Dermis blood vessel endothelial cell (primary cell): ENCODE data around the gene C1QA. TPM values are rescaled to one million over a fixed set of nuclear protein-coding genes. Genes with fewer than 3 reads are reported as not detected.

Experiments
- DNase-seq: peaks from one replicate; pipeline ENCODE4 v3.0.0; 2010
- total RNA-seq: library from RNA; depleted of rRNA; stranded (reverse); fragments of >200 nt; gene quantifications from 2 replicates; pipeline ENCODE4 v1.2.3, GENCODE V29; 2014

The C1QA gene, protein sequence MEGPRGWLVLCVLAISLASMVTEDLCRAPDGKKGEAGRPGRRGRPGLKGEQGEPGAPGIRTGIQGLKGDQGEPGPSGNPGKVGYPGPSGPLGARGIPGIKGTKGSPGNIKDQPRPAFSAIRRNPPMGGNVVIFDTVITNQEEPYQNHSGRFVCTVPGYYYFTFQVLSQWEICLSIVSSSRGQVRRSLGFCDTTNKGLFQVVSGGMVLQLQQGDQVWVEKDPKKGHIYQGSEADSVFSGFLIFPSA
- total RNA-seq, result not detected in 2 replicates

DNA sequence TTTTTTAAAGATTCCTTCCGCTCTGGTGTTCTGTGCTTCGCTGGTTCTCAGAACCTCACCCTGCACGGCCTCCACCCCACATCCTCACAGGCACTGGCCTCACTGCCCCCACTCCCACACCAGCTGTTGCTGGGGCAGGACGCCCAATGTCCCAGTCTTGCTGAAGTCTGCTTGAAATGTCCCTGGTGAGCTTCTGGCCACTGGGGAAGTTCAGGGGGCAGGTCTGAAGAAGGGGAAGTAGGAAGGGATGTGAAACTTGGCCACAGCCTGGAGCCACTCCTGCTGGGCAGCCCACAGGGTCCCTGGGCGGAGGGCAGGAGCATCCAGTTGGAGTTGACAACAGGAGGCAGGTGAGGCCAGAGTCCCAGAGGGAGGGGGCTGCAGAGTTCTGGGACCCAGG lies at the start of gene C1QA:
TSS of gene C1QA (plus strand) at position 276 of the 400 bp plus-strand sequence. CDS start 989 bp downstream, outside the sequence.
- DNase-seq, result no peak

DNA sequence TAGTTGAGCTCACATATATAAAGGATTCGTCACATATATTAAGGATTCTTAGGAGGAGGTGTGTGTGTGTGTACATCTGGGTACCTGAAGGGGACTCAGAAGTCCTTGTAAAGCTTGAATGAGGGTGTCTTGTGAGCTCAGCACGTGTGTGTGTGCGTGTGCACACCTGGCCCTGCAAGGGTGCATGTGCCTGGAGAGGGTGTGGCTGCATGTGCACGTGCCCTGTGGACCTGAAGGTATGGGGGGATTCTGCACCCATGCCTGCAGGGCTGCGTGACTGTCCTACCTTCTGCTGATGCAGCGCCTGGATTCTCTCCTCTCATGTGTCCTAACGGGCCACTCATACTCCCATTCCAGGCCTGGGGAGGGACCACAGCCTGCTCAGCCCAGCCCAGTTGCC lies 49.2 kb upstream of the C1QA start:
- no peak for DNase-seq

DNA sequence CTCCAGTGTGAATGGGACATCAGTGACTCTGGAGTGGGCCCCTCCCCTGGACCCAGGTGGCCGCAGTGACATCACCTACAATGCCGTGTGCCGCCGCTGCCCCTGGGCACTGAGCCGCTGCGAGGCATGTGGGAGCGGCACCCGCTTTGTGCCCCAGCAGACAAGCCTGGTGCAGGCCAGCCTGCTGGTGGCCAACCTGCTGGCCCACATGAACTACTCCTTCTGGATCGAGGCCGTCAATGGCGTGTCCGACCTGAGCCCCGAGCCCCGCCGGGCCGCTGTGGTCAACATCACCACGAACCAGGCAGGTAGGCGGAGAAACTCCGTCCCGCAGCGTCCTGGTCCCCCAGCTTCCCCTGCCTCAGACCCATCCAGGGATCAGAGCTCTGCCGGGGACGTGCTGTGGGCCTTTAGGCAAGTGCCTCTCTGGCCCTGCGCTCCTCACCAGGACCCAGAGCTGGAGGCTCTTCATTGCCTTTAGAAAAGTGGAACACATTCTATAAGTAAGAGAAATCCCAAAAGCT lies 47.5 kb upstream of the C1QA start:
- no peak for DNase-seq

DNA sequence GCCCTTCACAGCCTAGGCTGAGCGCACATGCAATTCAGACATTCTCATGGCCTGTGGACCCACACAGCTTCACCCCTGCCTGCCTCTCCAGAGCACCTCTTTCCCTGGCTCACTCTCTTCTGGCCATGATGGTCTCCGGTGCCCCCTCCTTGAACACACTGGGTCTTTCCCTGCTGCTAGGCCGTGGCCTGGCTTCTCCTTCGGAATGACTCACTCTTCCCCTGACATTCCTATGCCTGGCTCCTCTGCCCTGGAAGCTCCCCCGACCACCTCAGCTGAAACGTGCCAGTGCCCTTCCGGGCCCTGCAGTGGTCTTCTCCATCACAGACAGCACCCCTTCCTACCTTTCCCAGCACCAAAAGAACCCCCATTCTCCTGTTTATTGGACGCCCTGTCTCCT lies 44.9 kb upstream of the C1QA start:
- DNase-seq, result peak; percentile 8

DNA sequence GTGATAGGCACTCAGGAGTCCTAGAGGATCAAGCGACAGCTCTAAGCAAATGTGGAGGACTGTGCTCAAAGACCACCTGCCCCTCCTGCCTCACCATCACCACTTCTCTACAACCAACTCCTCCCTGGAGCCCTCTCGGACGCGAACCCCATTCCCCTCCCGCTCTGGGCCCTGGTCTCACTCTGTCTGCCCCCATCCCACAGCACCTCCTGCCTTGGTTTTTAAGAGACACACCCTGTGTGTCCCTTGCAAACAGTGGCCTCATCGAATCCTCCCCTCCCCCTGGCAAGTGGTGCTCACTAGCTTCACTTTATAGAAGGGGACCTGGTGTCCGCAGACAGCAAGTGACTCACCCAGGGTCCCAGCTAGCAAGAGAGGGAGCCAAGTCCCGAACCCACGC lies 44.4 kb upstream of the C1QA start:
- DNase-seq, result no peak

DNA sequence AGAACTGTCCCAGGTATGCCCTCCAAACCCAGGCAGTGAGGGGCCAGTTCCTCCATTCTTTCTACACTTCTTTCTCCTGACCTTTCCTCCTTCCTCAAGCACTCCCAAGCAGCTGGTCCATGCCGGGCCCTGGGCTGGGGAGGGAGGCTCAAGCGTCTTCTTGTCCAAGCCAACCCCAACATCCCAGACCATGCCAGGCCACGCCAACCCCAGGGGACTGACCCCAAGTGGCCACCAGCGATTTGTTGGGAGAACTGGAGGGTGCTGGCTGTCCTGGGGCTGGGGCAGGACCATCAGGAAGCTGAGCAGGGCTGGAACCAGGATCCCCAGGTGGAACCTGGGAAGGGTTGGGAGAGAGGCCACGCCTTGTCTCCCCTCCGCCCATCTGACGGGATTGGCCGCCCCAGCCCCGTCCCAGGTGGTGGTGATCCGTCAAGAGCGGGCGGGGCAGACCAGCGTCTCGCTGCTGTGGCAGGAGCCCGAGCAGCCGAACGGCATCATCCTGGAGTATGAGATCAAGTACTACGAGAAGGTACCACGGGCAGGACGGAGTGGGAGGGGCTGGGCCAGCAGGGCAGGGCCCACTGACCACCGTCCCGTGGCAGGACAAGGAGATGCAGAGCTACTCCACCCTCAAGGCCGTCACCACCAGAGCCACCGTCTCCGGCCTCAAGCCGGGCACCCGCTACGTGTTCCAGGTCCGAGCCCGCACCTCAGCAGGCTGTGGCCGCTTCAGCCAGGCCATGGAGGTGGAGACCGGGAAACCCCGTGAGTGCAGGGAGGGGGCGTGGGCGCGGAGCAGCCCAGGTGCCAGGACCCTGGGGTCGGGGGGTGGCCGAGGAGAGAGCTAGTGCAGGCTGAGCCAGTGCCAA lies 43.3 kb upstream of the C1QA start:
- DNase-seq, result no peak

DNA sequence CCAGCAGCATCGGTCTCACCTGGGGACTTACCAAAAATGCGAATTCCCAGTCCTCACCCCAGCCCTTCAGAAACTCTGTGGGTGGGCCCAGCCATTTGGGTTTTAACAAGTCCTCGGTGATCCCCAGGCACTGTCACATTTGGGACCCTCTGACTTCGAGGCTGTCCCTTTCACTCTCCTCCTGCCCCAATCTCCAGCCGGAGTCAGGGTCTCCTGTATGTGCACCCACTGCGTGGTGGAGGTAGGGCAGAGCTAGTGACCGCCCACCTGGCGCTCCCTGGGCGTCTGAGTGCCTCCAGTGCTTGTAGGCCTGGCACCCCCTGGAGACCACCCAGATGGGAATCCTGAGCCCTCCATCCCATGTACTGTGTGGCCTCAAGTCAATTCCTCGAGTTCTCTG lies 42.0 kb upstream of the C1QA start:
- DNase-seq, result no peak

DNA sequence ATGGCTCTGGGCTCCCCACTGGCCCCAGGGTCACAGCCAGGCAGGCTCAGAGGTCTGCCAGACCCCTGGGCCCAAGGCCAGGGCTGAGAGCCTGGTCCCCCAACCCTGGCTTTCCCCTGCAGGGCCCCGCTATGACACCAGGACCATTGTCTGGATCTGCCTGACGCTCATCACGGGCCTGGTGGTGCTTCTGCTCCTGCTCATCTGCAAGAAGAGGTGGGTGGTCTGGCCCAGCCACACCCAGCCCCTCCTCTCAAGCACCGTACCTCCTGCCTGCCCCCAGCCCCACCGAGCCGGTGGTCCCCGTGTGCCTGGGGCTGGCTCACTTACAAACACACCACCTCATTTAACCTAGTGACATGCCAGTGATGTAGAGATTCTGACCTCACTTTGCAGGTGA lies 41.3 kb upstream of the C1QA start:
- DNase-seq, result no peak

DNA sequence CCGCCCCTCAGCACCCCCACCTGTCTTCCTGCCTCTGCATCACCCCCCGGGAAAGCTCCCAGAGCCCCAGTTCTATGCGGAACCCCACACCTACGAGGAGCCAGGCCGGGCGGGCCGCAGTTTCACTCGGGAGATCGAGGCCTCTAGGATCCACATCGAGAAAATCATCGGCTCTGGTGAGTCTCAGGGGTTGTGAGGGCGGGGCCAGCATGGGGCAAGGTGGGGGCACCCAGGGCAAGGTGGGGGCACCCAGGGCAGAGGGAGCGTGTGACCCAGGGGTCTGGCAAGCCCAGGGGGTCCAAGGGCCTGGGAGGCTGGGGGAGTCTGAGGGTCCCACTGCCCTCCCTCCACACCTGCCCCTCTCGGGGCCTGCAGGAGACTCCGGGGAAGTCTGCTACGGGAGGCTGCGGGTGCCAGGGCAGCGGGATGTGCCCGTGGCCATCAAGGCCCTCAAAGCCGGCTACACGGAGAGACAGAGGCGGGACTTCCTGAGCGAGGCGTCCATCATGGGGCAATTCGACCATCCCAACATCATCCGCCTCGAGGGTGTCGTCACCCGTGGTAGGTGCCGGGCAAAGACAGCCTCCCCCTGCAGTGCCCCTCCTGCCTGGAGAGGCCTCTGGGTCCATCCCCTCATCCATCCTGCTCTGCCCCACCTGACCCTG lies 39.0 kb upstream of the C1QA start:
- DNase-seq, result no peak

DNA sequence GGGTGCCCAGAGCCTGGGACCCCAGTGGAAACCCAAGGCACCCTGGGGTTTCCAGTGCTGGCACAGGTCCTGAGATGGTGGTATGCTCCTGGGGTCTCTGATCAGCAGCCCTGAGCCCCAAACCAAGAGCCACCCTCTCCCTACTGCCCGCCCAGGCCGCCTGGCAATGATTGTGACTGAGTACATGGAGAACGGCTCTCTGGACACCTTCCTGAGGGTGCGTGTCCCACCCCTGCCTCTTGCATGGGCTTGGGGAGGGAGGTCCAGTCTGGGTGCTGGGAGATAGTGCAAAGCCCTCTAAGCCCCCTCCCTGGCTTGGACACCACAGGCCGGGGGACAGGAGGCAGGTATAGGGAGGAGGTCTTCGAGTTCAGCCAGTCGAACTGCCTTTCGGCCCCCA lies 38.4 kb upstream of the C1QA start:
- DNase-seq, result no peak

DNA sequence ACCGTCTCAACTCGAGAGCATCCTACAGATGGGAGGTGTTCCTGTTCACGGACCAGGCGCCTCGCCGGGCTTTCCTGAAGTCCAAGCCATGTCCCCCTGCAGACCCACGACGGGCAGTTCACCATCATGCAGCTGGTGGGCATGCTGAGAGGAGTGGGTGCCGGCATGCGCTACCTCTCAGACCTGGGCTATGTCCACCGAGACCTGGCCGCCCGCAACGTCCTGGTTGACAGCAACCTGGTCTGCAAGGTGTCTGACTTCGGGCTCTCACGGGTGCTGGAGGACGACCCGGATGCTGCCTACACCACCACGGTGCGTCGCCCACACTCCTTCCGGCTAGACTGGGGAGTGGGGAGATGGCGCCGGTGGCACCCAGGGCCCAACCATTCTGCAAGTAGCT lies 37.7 kb upstream of the C1QA start:
- DNase-seq, result no peak

DNA sequence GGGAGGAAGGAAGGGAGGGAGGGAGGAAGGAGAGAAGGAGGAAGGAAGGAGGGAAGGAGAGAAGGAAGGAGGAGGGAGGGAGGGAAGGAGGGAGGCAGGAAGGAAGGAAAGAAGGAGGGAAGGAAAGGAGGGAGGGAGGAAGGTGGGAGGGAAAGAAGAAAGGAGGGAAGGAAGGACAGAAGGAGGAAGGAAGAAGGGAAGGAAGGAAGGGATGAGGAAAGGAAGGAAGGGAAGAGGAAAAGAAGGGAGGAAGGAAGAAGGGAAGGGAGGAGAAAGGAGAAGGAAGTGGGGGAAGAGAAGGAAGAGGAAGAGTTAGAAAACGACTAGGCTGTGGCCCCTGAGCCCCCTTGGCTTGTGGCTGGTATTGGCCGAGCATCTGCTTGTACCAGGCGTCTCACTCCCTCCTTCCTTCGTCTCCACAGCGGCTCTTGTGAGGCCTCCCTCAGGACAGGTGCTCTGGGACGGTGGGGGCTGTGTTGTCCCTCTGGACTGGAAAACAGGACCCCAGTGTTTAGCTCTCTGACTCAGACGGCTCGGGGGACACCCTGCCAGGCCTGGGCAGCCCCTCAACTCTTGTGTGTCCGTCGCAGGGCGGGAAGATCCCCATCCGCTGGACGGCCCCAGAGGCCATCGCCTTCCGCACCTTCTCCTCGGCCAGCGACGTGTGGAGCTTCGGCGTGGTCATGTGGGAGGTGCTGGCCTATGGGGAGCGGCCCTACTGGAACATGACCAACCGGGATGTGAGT lies 36.2 kb upstream of the C1QA start:
- no peak for DNase-seq

DNA sequence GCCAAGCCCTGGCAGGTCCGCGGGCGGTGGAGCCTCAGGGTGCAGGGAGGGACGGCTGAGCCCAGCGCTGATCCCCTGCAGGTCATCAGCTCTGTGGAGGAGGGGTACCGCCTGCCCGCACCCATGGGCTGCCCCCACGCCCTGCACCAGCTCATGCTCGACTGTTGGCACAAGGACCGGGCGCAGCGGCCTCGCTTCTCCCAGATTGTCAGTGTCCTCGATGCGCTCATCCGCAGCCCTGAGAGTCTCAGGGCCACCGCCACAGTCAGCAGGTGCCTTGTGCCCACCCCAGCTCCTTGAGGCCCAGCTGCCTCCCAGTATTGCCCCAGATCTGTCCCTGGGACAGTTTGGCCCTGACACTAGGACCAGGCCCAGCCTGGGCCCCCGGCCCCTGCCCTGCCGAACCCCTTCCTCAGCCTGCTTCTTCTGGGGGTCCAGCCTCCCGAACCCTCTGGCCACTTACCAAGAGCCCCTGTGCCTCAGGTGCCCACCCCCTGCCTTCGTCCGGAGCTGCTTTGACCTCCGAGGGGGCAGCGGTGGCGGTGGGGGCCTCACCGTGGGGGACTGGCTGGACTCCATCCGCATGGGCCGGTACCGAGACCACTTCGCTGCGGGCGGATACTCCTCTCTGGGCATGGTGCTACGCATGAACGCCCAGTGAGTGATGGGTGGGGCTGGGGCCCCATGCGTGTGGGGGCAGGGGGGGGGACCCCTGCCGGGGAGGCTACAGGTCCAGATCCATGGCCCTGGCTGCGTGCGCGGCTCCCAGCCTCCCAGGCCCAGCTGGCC lies 35.4 kb upstream of the C1QA start:
- DNase-seq, result no peak

DNA sequence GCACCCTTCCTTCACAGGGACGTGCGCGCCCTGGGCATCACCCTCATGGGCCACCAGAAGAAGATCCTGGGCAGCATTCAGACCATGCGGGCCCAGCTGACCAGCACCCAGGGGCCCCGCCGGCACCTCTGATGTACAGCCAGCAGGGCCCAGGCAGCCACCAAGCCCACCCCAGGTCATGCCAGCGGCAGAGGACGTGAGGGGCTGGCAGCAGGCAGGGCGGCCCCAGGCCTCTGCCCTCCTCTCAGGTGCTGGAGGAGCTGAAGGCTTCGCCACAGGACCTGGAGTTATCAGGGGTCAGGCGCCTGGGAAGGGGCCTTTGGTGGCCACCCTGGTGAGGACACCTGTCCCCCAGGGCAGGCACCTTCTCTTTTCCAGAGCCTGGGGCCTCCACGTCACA lies 34.8 kb upstream of the C1QA start:
- DNase-seq, result no peak

DNA sequence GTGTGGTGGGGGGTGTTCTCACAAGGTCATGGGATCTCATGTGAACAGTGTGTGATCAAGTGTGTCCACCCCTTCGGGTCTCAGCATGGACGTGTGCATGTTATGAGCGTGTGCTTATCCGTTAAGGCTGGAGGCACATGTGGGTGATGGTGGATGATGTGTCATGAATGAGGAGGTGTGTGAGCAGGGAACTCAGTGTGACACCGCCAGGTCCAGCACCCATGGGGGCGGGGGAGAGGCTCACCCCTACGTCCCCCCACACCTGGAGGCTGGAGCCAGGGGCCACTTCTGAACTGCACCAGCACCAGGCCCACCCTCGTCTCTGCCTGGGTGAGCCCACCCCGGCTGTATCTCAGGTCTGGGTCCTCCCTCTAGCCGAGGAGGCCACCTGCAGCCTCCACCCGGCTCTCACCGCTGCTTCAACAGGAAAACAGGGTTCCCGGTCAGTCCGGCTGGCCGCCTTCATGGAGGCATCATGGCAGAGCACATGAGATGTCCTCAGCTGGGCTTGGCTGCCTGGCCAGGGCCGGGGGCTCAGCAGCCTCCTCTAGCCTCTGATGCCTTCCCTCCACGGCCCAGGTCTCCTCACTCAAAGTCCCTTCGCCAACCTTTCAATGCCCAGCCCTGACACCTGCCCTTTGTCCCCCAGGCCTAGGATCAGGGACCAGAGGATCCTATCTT lies 34.2 kb upstream of the C1QA start:
- no peak for DNase-seq

DNA sequence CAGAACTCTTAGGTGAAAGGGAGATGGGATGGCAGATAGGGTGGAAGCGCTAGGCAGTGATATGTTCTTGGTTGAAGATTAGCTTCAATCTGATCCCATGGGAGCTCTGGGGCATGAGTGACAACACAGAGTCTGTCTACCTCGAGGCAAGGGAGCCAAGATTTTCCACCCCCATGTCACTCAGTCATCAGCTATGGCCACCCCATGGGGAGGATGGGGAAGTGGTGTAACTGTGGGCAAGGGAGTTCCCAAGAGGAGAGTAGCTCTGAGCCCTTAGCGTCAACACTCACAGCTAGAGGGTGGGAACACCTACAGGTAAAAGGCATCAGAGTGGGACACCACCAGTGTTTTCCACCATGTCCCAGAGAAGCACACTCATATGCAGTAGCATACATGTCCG lies 30.3 kb upstream of the C1QA start:
- DNase-seq, result no peak

DNA sequence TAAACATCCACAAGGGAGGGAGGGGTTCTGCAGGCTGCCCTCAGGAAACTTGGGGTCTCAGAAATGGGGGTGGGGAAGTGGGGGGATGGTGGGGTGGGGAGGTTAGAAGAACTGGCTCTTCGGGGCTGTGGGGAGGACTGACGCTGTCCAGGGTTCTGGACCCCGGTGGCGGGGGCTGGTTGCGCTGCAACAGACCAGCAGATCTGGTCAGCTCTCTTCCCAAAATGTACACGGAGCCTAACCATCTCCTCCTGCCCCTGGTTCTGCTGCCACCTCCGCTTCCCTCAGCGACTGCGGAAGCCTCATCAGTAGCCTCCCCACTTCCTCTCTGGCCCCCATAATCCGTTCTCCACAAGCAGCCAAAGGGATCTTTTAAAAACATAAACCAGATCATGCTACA lies 29.3 kb upstream of the C1QA start:
- DNase-seq, result peak; percentile 7

DNA sequence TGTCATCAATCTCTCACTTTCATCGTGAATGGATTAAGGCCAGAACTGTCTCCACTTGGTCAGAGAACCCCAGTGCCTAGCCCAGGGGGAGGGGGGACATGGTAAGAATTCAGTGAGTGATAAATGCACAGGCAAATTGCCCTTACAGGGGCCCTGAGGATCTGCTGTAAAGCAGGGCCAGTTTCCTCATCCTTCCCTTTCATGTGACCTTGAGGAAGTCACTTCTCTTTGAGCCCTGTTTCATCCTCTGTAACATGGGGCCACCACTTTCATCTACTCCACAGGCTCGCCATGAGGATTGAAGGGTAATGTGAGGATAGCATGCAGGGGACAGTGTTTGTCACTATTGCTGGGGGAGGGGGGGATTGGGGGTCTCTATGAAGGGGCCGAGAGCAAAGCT lies 28.1 kb upstream of the C1QA start:
- DNase-seq, result no peak

DNA sequence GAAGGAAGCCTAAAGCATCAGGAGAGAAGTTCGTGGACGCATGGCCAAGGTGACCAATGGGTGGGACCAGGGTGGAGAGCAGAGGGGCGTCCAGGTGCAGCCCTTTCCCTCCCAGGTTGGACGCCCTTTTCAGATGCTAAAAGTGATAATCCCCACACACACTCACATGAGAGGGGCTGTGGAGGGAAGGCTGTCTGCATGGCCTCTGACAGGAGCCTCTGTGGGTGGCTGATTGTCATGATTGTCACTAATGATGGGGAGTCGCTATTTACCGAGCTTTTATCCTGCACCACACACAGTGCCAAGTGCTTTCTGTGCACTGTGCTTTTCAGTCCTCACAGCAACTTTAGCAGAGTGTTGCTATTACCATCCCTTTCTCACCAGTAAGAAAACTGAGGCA lies 27.1 kb upstream of the C1QA start:
- DNase-seq, result no peak

DNA sequence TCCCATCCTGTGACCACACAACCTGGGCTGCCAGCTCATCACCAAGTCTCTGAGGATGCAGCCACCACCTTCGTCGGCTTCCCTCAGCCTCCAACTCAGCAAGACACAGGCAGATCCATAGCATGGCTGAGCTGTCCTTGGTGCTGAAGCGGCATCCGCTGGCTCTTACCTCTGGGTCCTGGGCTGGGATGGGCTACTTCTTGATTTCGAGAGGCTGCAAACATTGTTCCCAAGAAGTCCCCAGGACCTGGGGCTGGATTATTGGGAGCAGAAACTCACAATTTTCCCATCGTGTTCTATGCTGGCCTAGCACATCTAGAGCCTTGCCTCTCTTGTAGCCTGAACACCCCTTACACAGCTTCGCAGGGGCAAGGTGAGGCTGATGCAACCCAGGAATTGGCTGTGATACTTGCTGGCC lies 24.9 kb upstream of the C1QA start:
- DNase-seq, result peak; percentile 69
